22Rv1 (cell line): ENCODE data around the gene CAMK2N2.

Experiments
- ZFX ChIP-seq: fragments of 450-650 bp; IDR thresholded peaks from 2 replicates; pipeline ENCODE4 v1.6.1; 2017; ENCODE audit warnings: antibody characterized with exemption, borderline replicate concordance
- TF ChIP-seq, protein P1 (sequence below): fragments of 450-650 bp; IDR thresholded peaks from 2 replicates; pipeline ENCODE4 v1.5.1; 2017; ENCODE audit warnings: mild to moderate bottlenecking

GRCh38 chr3:184231671-184232070, 29.7 kb downstream of the CAMK2N2 start:
- TF ChIP-seq, protein P1, sequence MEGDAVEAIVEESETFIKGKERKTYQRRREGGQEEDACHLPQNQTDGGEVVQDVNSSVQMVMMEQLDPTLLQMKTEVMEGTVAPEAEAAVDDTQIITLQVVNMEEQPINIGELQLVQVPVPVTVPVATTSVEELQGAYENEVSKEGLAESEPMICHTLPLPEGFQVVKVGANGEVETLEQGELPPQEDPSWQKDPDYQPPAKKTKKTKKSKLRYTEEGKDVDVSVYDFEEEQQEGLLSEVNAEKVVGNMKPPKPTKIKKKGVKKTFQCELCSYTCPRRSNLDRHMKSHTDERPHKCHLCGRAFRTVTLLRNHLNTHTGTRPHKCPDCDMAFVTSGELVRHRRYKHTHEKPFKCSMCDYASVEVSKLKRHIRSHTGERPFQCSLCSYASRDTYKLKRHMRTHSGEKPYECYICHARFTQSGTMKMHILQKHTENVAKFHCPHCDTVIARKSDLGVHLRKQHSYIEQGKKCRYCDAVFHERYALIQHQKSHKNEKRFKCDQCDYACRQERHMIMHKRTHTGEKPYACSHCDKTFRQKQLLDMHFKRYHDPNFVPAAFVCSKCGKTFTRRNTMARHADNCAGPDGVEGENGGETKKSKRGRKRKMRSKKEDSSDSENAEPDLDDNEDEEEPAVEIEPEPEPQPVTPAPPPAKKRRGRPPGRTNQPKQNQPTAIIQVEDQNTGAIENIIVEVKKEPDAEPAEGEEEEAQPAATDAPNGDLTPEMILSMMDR, result no peak
- no peak for TF ChIP-seq ZFX
